NCI-H69 (cell line): ENCODE results near the gene NUAK2.
"Not testable (repeated sequence)": the region's sequence is repeated elsewhere in the genome, so short reads cannot be mapped to it uniquely, and the experiment has no call there.

ENCODE experiments used
- DNase-seq: peaks from one replicate; lab custom pipeline; 2025; lab: John Stamatoyannopoulos, UW

Gene NUAK2

DNA sequence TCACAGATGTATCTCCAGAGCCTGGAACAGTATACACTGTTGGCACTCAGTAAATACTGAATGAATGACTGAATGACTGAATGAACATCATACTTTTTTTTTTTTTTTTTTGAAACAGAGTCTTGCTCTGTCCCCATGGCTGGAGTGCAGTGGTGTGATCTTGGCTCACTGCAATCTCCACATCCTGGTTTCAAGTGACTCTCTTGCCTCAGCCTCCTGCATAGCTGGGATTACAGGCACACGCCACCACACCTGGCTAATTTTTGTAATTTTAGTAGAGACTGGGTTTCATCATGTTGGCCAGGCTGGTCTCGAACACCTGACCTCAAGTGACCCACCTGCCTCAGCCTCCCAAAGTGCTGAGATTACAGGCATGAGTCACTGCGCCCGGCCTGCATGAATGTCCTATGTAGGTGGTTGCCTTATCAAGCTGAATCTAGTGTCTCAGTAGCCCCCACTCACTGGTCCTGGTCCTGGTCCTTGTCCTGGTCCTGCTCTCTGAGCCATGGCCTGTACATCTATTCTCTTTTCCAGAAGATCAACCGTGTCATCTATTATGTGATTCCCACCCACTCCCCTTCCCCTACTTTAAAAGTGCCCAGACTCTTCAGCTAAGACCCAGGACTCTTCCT is 23.9 kb downstream of the NUAK2 start:
- DNase-seq: not testable (repeated sequence)

DNA sequence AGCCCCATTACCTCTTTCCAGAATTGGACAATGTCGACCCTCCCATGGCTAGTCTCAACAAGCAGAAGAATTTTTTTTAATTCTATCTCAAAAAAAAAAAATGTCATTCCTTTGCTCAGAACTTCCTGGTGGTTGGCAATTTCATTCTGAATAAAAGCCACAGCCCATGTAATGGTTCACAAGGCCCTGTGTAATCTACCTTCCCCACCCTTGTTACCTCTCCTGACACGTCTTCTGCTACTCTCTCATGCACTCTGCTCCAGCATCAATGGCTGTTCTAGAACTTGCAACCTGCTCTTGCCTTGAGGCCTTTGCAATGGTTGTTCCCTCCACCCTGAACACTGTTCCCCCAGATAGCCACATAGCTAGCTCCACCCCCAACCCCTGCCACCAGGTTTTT is 25.4 kb downstream of the NUAK2 start:
- no peak for DNase-seq

GRCh38 chr1:205294934-205295333 is 26.6 kb downstream of the NUAK2 start:
- DNase-seq: no peak

DNA sequence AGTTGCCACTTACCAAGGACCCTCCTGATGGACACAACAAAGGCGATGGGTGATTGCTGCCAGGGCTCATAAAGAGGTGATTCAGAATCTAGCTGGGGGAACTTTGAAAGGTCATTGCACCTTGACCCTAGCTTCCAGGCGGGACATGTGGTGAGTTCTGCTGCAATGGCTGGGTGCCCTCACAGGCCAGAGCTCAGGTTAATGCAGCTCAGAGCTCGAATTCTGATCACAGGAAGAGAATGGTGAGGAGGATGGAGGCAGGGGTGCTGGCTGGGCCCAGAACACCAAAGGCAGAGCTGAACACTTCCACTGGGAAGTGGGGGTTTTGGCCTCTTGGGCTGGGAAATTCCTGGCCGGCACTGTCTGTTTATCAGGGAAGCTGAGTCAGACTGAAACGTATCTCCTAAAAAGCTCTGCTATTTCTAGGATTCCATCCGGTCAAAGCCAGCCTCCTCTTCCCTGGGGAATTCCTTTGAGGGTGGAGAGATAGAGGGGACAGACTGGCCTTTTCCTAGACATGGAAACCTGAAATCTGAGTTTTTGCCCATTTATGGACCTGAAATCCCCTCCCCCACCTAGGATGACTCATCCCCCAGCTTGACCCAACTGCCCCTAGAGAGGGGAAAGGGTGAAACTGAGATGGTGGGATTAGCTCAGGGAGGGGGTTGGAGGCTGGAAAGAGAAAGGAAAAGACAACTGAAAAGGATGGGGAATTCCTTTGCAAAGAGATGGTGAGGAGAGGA is 27.2 kb downstream of the NUAK2 start:
- DNase-seq: peak; percentile 62

DNA sequence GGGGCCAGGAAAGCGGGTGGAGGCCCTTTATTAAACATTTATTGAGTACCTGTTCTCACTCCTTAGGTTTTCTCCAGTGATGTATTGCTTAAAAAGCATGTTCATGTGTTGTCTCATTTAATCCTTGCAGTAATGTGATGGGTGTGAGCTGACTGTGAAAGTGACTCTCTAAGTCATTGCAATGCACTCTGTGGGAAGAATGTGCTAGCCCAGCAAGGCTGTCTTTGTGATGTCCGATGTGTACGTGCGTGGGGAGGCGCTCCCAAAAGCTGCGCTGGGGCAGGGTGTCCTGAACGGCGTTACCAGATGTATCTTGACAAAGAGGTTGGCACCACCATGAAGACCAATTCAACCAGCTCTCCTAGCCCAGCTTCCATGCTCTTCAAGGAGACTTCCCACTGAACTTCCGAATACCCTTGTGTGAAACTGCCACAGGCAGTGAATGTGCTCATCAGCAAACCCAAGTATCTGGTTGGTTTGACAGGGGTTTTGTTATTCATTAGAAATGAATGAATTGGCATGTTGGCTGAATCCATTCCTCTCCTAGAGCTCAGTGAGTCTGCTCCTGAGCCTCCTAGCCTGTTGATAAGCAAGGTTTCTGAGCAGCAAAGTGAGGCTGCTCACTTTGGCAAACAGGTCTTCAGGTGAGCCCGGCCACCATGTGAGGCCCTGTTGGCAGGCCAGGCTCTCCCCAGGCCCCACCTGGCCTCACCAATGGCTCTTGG is 28.0 kb downstream of the NUAK2 start:
- DNase-seq: no peak

DNA sequence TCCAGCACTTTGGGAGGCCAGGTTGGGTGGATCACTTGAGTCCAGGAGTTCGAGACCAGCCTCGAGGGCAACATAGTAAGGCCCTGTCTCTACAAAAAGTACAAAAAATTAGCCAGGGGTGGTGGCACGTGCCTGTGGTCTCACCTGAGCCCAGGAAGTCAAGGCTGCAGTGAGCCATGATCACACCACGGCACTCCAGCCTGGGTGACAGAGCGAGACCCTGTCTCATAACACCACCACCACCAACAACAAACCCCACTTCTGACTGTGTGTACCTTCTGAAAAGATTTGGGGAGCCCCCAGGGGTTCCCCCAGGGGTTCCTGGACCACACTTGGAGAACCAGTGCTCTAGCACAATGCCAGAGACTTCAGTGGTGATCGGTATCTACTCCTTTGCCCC is 29.9 kb downstream of the NUAK2 start:
- DNase-seq: no peak

DNA sequence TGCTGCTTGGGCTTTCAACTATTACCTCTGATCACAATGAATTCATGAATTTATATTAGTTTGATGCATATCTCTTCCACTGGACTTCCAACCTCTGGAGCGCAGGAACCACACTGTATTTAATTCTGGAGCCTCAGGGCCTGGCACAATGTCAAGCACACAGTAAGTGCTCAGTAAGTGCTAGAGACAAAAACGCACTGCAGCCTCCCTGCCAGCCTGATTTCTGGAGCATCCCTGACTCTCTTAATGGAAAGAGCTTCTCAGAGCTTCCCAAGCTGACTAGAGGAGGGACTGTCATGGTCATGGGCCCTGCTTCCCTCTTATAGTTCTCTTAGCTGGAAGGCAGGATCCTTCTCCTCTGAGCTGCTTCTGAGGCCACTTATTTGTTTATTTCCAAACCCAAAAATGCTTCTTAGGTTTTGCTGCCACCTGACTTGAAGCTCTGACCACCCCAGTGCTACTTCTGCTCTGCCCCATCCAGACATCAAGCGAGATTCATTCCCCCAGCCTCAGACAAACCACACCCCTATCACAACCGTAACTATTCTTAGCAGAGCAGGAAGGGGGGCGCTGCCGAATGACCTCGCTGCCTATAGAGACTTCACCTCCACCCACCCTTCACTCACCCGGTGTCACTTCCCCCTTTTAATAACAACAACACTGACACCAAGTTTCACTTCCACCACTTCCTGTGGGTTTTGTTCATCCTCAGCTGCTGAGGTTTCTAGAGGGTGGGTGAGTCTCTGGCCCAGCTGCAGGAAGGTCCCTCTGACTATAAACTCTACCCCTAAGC is 33.6 kb downstream of the NUAK2 start:
- DNase-seq: peak; percentile 31

DNA sequence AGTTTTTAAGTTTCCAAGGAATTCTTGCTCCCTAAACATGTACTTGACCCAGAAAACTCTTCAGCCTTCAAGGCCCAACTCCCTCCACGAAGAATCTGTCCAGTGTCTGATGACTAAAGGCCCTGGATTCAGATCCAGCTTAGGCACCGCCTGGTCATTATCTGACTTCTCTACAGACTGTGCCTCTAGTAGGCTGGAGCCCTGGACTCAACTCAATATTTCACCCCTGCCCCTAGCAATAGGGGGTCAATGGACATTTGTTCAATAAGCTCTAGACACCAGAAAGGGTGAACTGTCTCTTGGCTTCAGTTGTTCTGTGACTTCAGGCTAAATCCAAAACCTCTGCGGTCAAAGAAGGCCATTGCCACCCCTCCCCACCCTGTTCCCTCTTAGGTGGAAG is 34.5 kb downstream of the NUAK2 start:
- no peak for DNase-seq

DNA sequence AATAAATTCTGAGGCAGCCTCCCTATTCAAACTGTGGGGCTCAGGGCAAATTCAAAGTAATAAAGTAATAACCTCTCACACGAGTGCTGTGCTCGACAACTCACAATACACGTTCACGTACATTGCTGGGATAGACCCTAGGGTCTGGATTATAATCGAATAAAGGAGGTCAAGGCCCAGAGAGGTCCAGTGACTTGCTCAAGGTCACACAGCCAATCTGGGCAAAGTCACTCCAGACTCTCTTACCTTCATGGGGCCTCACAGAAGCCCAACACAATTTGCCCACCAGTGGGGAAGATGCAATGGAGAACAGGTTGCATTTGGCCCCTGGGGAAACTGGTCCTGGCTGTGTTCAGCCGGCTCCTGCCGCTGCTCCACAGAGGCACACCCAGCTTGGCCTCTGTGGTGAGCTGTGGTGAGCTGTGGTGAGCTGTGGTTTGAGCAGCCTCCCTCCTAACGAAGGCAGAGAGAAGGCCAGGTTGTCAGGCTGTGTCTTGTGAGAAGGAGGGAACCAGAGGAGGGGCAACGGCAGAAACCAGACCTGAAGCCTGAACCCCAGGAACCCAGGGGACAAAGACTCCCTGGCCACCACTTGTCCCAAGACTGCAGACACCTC is 35.1 kb downstream of the NUAK2 start:
- no peak for DNase-seq

- no peak for DNase-seq
Observed at GRCh38 chr1:205285381-205286101, 36.0 kb downstream of the NUAK2 start.

- DNase-seq: peak; percentile 96
Observed at GRCh38 chr1:205284420-205285144, 37.0 kb downstream of the NUAK2 start.

- no peak for DNase-seq
Observed at GRCh38 chr1:205283270-205284147, 38.0 kb downstream of the NUAK2 start.

GRCh38 chr1:205280666-205281395 is 40.7 kb downstream of the NUAK2 start:
- DNase-seq: not testable (repeated sequence)

DNA sequence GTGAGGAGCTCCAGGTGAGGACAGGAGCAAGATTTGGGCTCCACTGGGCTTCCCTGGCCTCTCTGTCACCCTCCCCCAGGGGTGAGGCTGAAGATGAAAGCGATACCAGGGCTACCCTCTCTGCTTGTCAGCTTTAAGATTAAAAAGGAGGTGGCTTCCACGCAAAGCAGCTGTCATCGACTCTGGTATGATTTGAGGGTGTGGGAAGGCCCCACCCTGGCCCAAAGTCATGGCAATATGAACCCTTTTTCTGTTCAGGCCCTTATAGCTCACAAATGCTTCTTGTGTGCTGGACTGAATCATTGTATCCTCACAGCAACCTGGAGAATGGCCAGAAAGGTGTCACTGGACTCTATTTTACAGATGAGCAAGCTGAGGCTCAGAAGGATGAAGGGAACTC is 41.6 kb downstream of the NUAK2 start:
- no peak for DNase-seq

DNA sequence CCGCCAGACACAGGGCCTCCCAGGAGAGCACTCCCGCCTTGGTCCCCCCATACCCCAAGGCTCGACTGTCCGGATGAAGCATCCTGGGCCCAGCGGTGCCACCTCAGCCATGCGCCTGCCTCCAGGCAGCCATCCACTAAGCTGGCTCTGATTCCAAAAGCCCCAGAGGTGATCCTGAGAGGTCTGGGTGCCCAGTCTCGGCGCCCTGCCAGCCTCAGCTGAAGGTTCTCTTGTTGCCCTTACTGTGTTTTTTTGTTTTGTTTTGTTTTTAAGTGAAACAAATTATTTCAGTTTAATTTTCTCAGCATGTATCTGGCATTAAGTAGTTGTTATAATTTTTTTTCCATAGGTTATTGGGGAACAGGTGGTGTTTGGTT is 44.9 kb downstream of the NUAK2 start:
- DNase-seq: no peak

GRCh38 chr1:205275916-205276688 is 45.4 kb downstream of the NUAK2 start:
- no peak for DNase-seq

GRCh38 chr1:205275133-205275532 is 46.4 kb downstream of the NUAK2 start:
- DNase-seq: peak; percentile 79
